HepG2 (cell line): ENCODE measurements around the gene WNT5B. TPM values are rescaled to one million over a fixed set of nuclear protein-coding genes. Genes with fewer than 3 reads are reported as not detected.

Experiments
- ASH2L ChIP-seq: fragments of 300-600, 200-600 bp; sonication (generic); IDR thresholded peaks from 2 replicates; pipeline ENCODE4 v1.7.0; 2017; ENCODE audit warnings: low read depth, mild to moderate bottlenecking, moderate library complexity, mixed read lengths, low read length; ENCODE audit not compliant: insufficient read length
- KDM2A ChIP-seq: sonication (generic); formaldehyde crosslinking; IDR thresholded peaks from 2 replicates; pipeline ENCODE4 v1.4.0; 2020; ENCODE audit warnings: low read depth, missing genetic modification reagents, borderline replicate concordance
- MBD4 ChIP-seq: IDR thresholded peaks from 2 replicates; pipeline ENCODE4 v1.6.1; 2012; ENCODE audit warnings: low read length, inconsistent platforms, borderline replicate concordance
- MED13 ChIP-seq: sonication (generic); formaldehyde crosslinking; IDR thresholded peaks from 2 replicates; pipeline ENCODE4 v1.5.0; 2020; ENCODE audit warnings: missing genetic modification reagents
- MEIS1 ChIP-seq: sonication (generic); formaldehyde crosslinking; IDR thresholded peaks from 2 replicates; pipeline ENCODE4 v1.9.0; 2021; ENCODE audit warnings: mild to moderate bottlenecking, missing genetic modification reagents, moderate library complexity, borderline replicate concordance
- MIER3 ChIP-seq: IDR thresholded peaks from 2 replicates; pipeline ENCODE4 v1.6.1; 2016; ENCODE audit warnings: missing compliant biosample characterization, borderline replicate concordance
- NCOA2 ChIP-seq: sonication (generic); formaldehyde crosslinking; IDR thresholded peaks from 2 replicates; pipeline ENCODE4 v1.8.0; 2022; ENCODE audit warnings: inconsistent platforms
- NFKBIZ ChIP-seq: IDR thresholded peaks from 2 replicates; pipeline ENCODE4 v1.6.1; 2018; ENCODE audit warnings: missing genetic modification reagents, missing compliant biosample characterization
- NR2F6 ChIP-seq, 2 experiments: IDR thresholded peaks; 2 replicates each; pipeline ENCODE4 v1.6.1; 2016; ENCODE audit warnings: antibody characterized with exemption in 1 of 2, mild to moderate bottlenecking in 1 of 2
- RARA ChIP-seq: IDR thresholded peaks from 2 replicates; pipeline ENCODE4 v1.6.1; 2016; ENCODE audit warnings: missing genetic modification reagents, missing compliant biosample characterization
- RBAK ChIP-seq: sonication (generic); formaldehyde crosslinking; IDR thresholded peaks from 2 replicates; pipeline ENCODE4 v1.5.1; 2020; ENCODE audit warnings: mild to moderate bottlenecking, missing genetic modification reagents
- RXRA ChIP-seq: sonication (generic); formaldehyde crosslinking; IDR thresholded peaks from 2 replicates; pipeline ENCODE4 v1.5.1; 2020; ENCODE audit warnings: missing genetic modification reagents
- TFDP2 ChIP-seq: sonication (generic); formaldehyde crosslinking; IDR thresholded peaks from 2 replicates; pipeline ENCODE4 v1.4.0; 2020; ENCODE audit warnings: missing genetic modification reagents
- THAP11 ChIP-seq: IDR thresholded peaks from 2 replicates; pipeline ENCODE4 v1.6.1; 2016; ENCODE audit warnings: missing biosample characterization, missing genetic modification reagents
- THAP7 ChIP-seq: sonication (generic); formaldehyde crosslinking; IDR thresholded peaks from 2 replicates; pipeline ENCODE4 v1.8.1; 2023; ENCODE audit warnings: mild to moderate bottlenecking, missing genetic modification reagents
- THAP8 ChIP-seq: sonication (generic); formaldehyde crosslinking; IDR thresholded peaks from 2 replicates; pipeline ENCODE4 v1.5.1; 2020; ENCODE audit warnings: missing genetic modification reagents, mild to moderate bottlenecking, borderline replicate concordance
- THRA ChIP-seq: sonication (generic); formaldehyde crosslinking; IDR thresholded peaks from 2 replicates; pipeline ENCODE4 v1.4.0; 2020; ENCODE audit warnings: missing genetic modification reagents, borderline replicate concordance
- ZBTB34 ChIP-seq: sonication (generic); formaldehyde crosslinking; IDR thresholded peaks from 2 replicates; pipeline ENCODE4 v1.8.0; 2022; ENCODE audit warnings: mild to moderate bottlenecking, missing genetic modification reagents
- ZFP36 ChIP-seq: fragments of 150-350 bp; IDR thresholded peaks from 2 replicates; pipeline ENCODE4 v1.6.1; 2018; ENCODE audit warnings: borderline replicate concordance, low read length, low read depth; ENCODE audit not compliant: partially characterized antibody
- ZMYM2 ChIP-seq: sonication (generic); formaldehyde crosslinking; IDR thresholded peaks from 2 replicates; pipeline ENCODE4 v1.8.0; 2022; ENCODE audit warnings: mild to moderate bottlenecking, missing genetic modification reagents
- ZNF121 ChIP-seq: sonication (generic); formaldehyde crosslinking; IDR thresholded peaks from 2 replicates; pipeline ENCODE4 v1.5.0; 2020; ENCODE audit warnings: mild to moderate bottlenecking, missing genetic modification reagents
- ZNF124 ChIP-seq: sonication (generic); formaldehyde crosslinking; IDR thresholded peaks from 2 replicates; pipeline ENCODE4 v1.4.0; 2020; ENCODE audit warnings: missing genetic modification reagents
- ZNF713 ChIP-seq: sonication (generic); formaldehyde crosslinking; IDR thresholded peaks from 2 replicates; pipeline ENCODE4 v1.4.0; 2020; ENCODE audit warnings: mild to moderate bottlenecking, missing genetic modification reagents
- ZNF784 ChIP-seq: sonication (generic); formaldehyde crosslinking; IDR thresholded peaks from 2 replicates; pipeline ENCODE4 v1.5.1; 2020; ENCODE audit warnings: missing genetic modification reagents, mild to moderate bottlenecking, borderline replicate concordance
- polyA plus RNA-seq, 8 experiments: library from polyadenylated mRNA; depleted of rRNA in 3 of 8; stranded (reverse) in 7 of 8; unstranded in 1 of 8; fragments of >200 nt; fragmentation: Illumina TruSeq in 4 of 8; extraction: Trizol in 4 of 8; gene quantifications; 2 replicates each; pipeline versions ENCODE4 v1.2.1 to v1.2.3, GENCODE V29; 2011 to 2016; ENCODE audit warnings: low read depth in 4 of 8, missing spikeins in 1 of 8, mixed read lengths in 1 of 8; ENCODE audit not compliant: insufficient read depth in 1 of 8
- total RNA-seq, 5 experiments: library from RNA; depleted of rRNA; stranded (reverse); fragments of >200 nt; fragmentation: Illumina TruSeq; extraction: Trizol; gene quantifications; 2 replicates each; pipeline ENCODE4 v1.2.3, GENCODE V29; 2016; ENCODE audit warnings: low read depth in 1 of 5

WNT5B gene
- total and polyA plus RNA-seq, 2 of the 13 experiments (the other 11 are each of a cell fraction or from before 2014, with no cell fraction given) = 0.04 TPM; not detected in 1

GRCh38 chr12:1606021-1606622 lies 22.9 kb upstream of the WNT5B start (continued):
- peak; percentile 96 for TF ChIP-seq RARA (CRISPR knock-in tag)
- peak; percentile 14 for TF ChIP-seq ASH2L
- TF ChIP-seq ZFP36 = no peak
- TF ChIP-seq THAP8 (CRISPR knock-in tag) = no peak
- peak; percentile 36; the same call in 1 of the 2 replicates for TF ChIP-seq NCOA2 (CRISPR knock-in tag)
- peak; percentile 45; the same call in 1 of the 2 replicates for TF ChIP-seq NR2F6 (IDR thresholded peaks at IDR 0.05)
- peak; percentile 78 for TF ChIP-seq NR2F6 (CRISPR knock-in tag; IDR thresholded peaks at IDR 0.05)
- TF ChIP-seq ZNF121 (CRISPR knock-in tag) = no peak
- TF ChIP-seq TFDP2 (CRISPR knock-in tag) = peak; percentile 39; the same call in 1 of the 2 replicates
- no peak for TF ChIP-seq MEIS1
- TF ChIP-seq ZNF784 (CRISPR knock-in tag) = no peak
- TF ChIP-seq ZNF124 (CRISPR knock-in tag) = no peak
- peak; percentile 69; the same call in 1 of the 2 replicates for TF ChIP-seq MIER3 (CRISPR knock-in tag)
- no peak for TF ChIP-seq THAP7
- peak; percentile 38; the same call in 1 of the 2 replicates for TF ChIP-seq KDM2A (CRISPR knock-in tag)
- TF ChIP-seq RBAK = no peak
- TF ChIP-seq RXRA (CRISPR knock-in tag) = peak; percentile 75; the same call in 1 of the 2 replicates
- TF ChIP-seq MED13 (CRISPR knock-in tag) = peak; percentile 62; the same call in 1 of the 2 replicates
- TF ChIP-seq ZMYM2 (CRISPR knock-in tag) = peak; percentile 18; the same call in 1 of the 2 replicates
- TF ChIP-seq MBD4 = no peak
- TF ChIP-seq NFKBIZ (CRISPR knock-in tag) = peak; percentile 70; the same call in 1 of the 2 replicates
- no peak for TF ChIP-seq ZNF713 (CRISPR knock-in tag)
- TF ChIP-seq ZBTB34 (CRISPR knock-in tag) = no peak
- no peak for TF ChIP-seq THAP11
- TF ChIP-seq THRA (CRISPR knock-in tag) = no peak; the same call in 1 of the 2 replicates
